ENCODE measurements around the gene FNDC3A.

- TF ChIP-seq POLR2A (IDR thresholded peaks at IDR 0.05; ENCODE audit: low read depth, low read length) (peak; percentile 75), POLR2AphosphoS5 (IDR thresholded peaks at IDR 0.05; ENCODE audit: low read depth, low read length) (peak; percentile 77), TAF1 (IDR thresholded peaks at IDR 0.05; ENCODE audit: low read depth, low read length) (peak; percentile 31; the same call in 1 of the 2 replicates), PAX5 (IDR thresholded peaks at IDR 0.05; ENCODE audit: insufficient read depth, low read length, severe bottlenecking) (no peak)
Observed at GRCh38 chr13:49247643-49248621, 272.2 kb downstream of the FNDC3A start, which contains the start of gene CDADC1.
